ENCODE measurements around the gene RALGDS. TPM values are rescaled to one million over a fixed set of nuclear protein-coding genes. Genes with fewer than 3 reads are reported as not detected.
"Not testable (repeated sequence)": the region's sequence is repeated elsewhere in the genome, so short reads cannot be mapped to it uniquely, and the experiment has no call there.

The RALGDS gene
- total and polyA plus RNA-seq, 7 experiments from 2014 or later = 17.8 to 123 (median 76.9) TPM

GRCh38 chr9:133081957-133082644 is 38.9 kb downstream of the RALGDS start:
- H3K27ac Mint-ChIP-seq; H3K9me3 Mint-ChIP-seq; H3K27ac ChIP-seq (ENCODE audit: low read depth, low read length); H3K9me3 ChIP-seq (ENCODE audit: control insufficient read depth in 2 of 3, low read length in 3 of 3); DNase-seq; H3K27me3 ChIP-seq (ENCODE audit: control insufficient read depth in 2 of 2, insufficient read depth in 2 of 2, low read length in 2 of 2); POLR2A ChIA-PET; H3K36me3 Mint-ChIP-seq; ATAC-seq; H3K4me1 Mint-ChIP-seq; H3K4me1 ChIP-seq (ENCODE audit: control insufficient read depth in 2 of 2, insufficient read depth in 2 of 2, low read length in 2 of 2); H3K4me3 ChIP-seq (ENCODE audit: low read length); CTCF ChIA-PET; H3K36me3 ChIP-seq (ENCODE audit: control insufficient read depth in 2 of 3, insufficient read depth in 3 of 3, low read length in 3 of 3); intact Hi-C loops (cut with micrococcal nuclease); H3K4me3 Mint-ChIP-seq: not testable (repeated sequence)
- peaks cover 0 to 13% (median 0%) of the 10 kb centered on the region in 5 donors for H3K27me3 Mint-ChIP-seq

GRCh38 chr9:133080786-133081779 is 40.0 kb downstream of the RALGDS start:
- H3K36me3 Mint-ChIP-seq; H3K4me3 Mint-ChIP-seq; H3K4me1 Mint-ChIP-seq; H3K27ac ChIP-seq (ENCODE audit: low read depth, low read length); H3K4me1 ChIP-seq (ENCODE audit: control insufficient read depth in 2 of 2, insufficient read depth in 2 of 2, low read length in 2 of 2); ATAC-seq; H3K9me3 Mint-ChIP-seq; H3K27ac Mint-ChIP-seq; intact Hi-C loops (cut with micrococcal nuclease); DNase-seq; CTCF ChIA-PET; H3K9me3 ChIP-seq (ENCODE audit: control insufficient read depth in 2 of 3, low read length in 3 of 3); H3K27me3 ChIP-seq (ENCODE audit: control insufficient read depth in 2 of 2, insufficient read depth in 2 of 2, low read length in 2 of 2); H3K36me3 ChIP-seq (ENCODE audit: control insufficient read depth in 2 of 3, insufficient read depth in 3 of 3, low read length in 3 of 3); POLR2A ChIA-PET; H3K4me3 ChIP-seq (ENCODE audit: low read length): not testable (repeated sequence)
- peaks cover 0 to 15% (median 0%) of the 10 kb centered on the region in 5 donors for H3K27me3 Mint-ChIP-seq

- no peak overlapping the region for H3K4me3 ChIP-seq (ENCODE audit: low read length)
- CTCF ChIA-PET = interaction anchor here (1.0 kb wide), 1 partner anchor 51 kb away, joined by 4 read pairs; no protein-coding TSS in a partner anchor
- no peak for ATAC-seq
- no peaks in the 10 kb centered on the region for H3K27me3 ChIP-seq (ENCODE audit: control insufficient read depth in 2 of 2, insufficient read depth in 2 of 2, low read length in 2 of 2)
- no peak overlapping the region for H3K27ac ChIP-seq (ENCODE audit: low read depth, low read length)
- intact Hi-C loops (cut with micrococcal nuclease) = no loop called here
- peaks cover 0 to 5% (median 0%) of the 10 kb centered on the region in 7 donors for H3K4me1 Mint-ChIP-seq
- no peaks in the 10 kb centered on the region for H3K36me3 ChIP-seq (ENCODE audit: control insufficient read depth in 2 of 3, insufficient read depth in 3 of 3, low read length in 3 of 3)
- no peak overlapping the region for H3K4me3 Mint-ChIP-seq
- H3K27ac Mint-ChIP-seq = no peak overlapping the region
- no peaks in the 10 kb centered on the region for H3K9me3 ChIP-seq (ENCODE audit: control insufficient read depth in 2 of 3, low read length in 3 of 3)
- no peaks in the 10 kb centered on the region for H3K4me1 ChIP-seq (ENCODE audit: control insufficient read depth in 2 of 2, insufficient read depth in 2 of 2, low read length in 2 of 2)
- POLR2A ChIA-PET = no interaction called here
- DNase-seq = no peak
- peaks cover 0 to 15% (median 0%) of the 10 kb centered on the region in 5 donors for H3K27me3 Mint-ChIP-seq
- peaks cover 0 to 1% (median 0%) of the 10 kb centered on the region in 11 donors for H3K9me3 Mint-ChIP-seq
- no peaks in the 10 kb centered on the region for H3K36me3 Mint-ChIP-seq
These were observed 40.9 kb downstream of the RALGDS start for GRCh38 chr9:133080161-133080560.

GRCh38 chr9:133078486-133078885 is 42.6 kb downstream of the RALGDS start:
- no peaks in the 10 kb centered on the region for H3K4me1 ChIP-seq (ENCODE audit: control insufficient read depth in 2 of 2, insufficient read depth in 2 of 2, low read length in 2 of 2)
- no peak overlapping the region for H3K4me3 ChIP-seq (ENCODE audit: low read length)
- H3K36me3 Mint-ChIP-seq = no peaks in the 10 kb centered on the region
- peaks cover 0 to 24% (median 0%) of the 10 kb centered on the region in 5 donors for H3K27me3 Mint-ChIP-seq
- CTCF ChIA-PET = interaction anchor here (1.6 kb wide), 1 partner anchor 57 kb away, joined by 4 read pairs; no protein-coding TSS in a partner anchor
- H3K9me3 ChIP-seq (ENCODE audit: control insufficient read depth in 2 of 3, low read length in 3 of 3) = no peaks in the 10 kb centered on the region
- peaks cover 0 to 1% (median 0%) of the 10 kb centered on the region in 11 donors for H3K9me3 Mint-ChIP-seq
- DNase-seq = no peak
- H3K36me3 ChIP-seq (ENCODE audit: control insufficient read depth in 2 of 3, insufficient read depth in 3 of 3, low read length in 3 of 3) = no peaks in the 10 kb centered on the region
- no peak overlapping the region for H3K27ac ChIP-seq (ENCODE audit: low read depth, low read length)
- POLR2A ChIA-PET = no interaction called here
- intact Hi-C loops (cut with micrococcal nuclease) = no loop called here
- no peaks in the 10 kb centered on the region for H3K27me3 ChIP-seq (ENCODE audit: control insufficient read depth in 2 of 2, insufficient read depth in 2 of 2, low read length in 2 of 2)
- ATAC-seq = no peak
- peaks cover 0 to 5% (median 0%) of the 10 kb centered on the region in 7 donors for H3K4me1 Mint-ChIP-seq
- H3K4me3 Mint-ChIP-seq = no peak overlapping the region
- H3K27ac Mint-ChIP-seq = no peak overlapping the region

- Histone ChIP-seq H3K9me3 (ENCODE audit: control insufficient read depth in 2 of 3, low read length in 3 of 3) (no peaks in the 10 kb centered on the region), H3K27me3 (ENCODE audit: control insufficient read depth in 2 of 2, insufficient read depth in 2 of 2, low read length in 2 of 2) (no peaks in the 10 kb centered on the region), H3K36me3 (ENCODE audit: control insufficient read depth in 2 of 3, insufficient read depth in 3 of 3, low read length in 3 of 3) (no peaks in the 10 kb centered on the region), H3K4me3 (ENCODE audit: low read length) (no peak overlapping the region), H3K4me1 (ENCODE audit: control insufficient read depth in 2 of 2, insufficient read depth in 2 of 2, low read length in 2 of 2) (no peaks in the 10 kb centered on the region), H3K27ac (ENCODE audit: low read depth, low read length) (no peak overlapping the region)
- H3K4me3 Mint-ChIP-seq = no peak overlapping the region
- H3K9me3 Mint-ChIP-seq = peaks cover 0 to 1% (median 0%) of the 10 kb centered on the region in 11 donors
- intact Hi-C loops (cut with micrococcal nuclease) = no loop called here
- ATAC-seq = no peak
- no peak for DNase-seq
- POLR2A ChIA-PET = no interaction called here
- CTCF ChIA-PET = no interaction called here
- peaks cover 0 to 5% (median 0%) of the 10 kb centered on the region in 7 donors for H3K4me1 Mint-ChIP-seq
- H3K27ac Mint-ChIP-seq = no peak overlapping the region
- H3K36me3 Mint-ChIP-seq = no peaks in the 10 kb centered on the region
- peaks cover 0 to 24% (median 0%) of the 10 kb centered on the region in 5 donors for H3K27me3 Mint-ChIP-seq
These were observed 44.3 kb downstream of the RALGDS start for GRCh38 chr9:133076691-133077090.

GRCh38 chr9:133075925-133076630 is 45.0 kb downstream of the RALGDS start:
- Histone ChIP-seq H3K4me1 (ENCODE audit: control insufficient read depth in 2 of 2, insufficient read depth in 2 of 2, low read length in 2 of 2) (no peaks in the 10 kb centered on the region), H3K27me3 (ENCODE audit: control insufficient read depth in 2 of 2, insufficient read depth in 2 of 2, low read length in 2 of 2) (no peaks in the 10 kb centered on the region), H3K9me3 (ENCODE audit: control insufficient read depth in 2 of 3, low read length in 3 of 3) (no peaks in the 10 kb centered on the region), H3K4me3 (ENCODE audit: low read length) (no peak overlapping the region), H3K27ac (ENCODE audit: low read depth, low read length) (no peak overlapping the region), H3K36me3 (ENCODE audit: control insufficient read depth in 2 of 3, insufficient read depth in 3 of 3, low read length in 3 of 3) (no peaks in the 10 kb centered on the region)
- intact Hi-C loops (cut with micrococcal nuclease) = no loop called here
- Mint-ChIP-seq H3K27me3 (peaks cover 0 to 24% (median 0%) of the 10 kb centered on the region in 5 donors), H3K36me3 (no peaks in the 10 kb centered on the region), H3K9me3 (peaks cover 0 to 1% (median 0%) of the 10 kb centered on the region in 11 donors), H3K4me3 (no peak overlapping the region), H3K27ac (no peak overlapping the region), H3K4me1 (peaks cover 0 to 5% (median 0%) of the 10 kb centered on the region in 7 donors)
- CTCF ChIA-PET = interaction anchor here (0.7 to 1.0 kb wide), 2 partner anchors 9 to 45 kb away, joined by 3 read pairs; no protein-coding TSS in a partner anchor
- ATAC-seq (no peak), DNase-seq (no peak)
- POLR2A ChIA-PET = interaction anchor here (0.7 kb wide), 1 partner anchor 70 kb away, joined by 3 read pairs; no protein-coding TSS in a partner anchor
